HL-60 (cell line): ENCODE measurements around the gene MACROD2.

Experiments used
- REST ChIP-seq: IDR thresholded peaks from 2 replicates; pipeline ENCODE4 v1.6.1; 2012; ENCODE audit warnings: low read depth; ENCODE audit not compliant: insufficient replicate concordance
- TF ChIP-seq, protein P1 (sequence below): IDR thresholded peaks from one replicate; pipeline ENCODE4 v1.5.1; 2011; ENCODE audit warnings: low read length, control low read depth, inconsistent platforms; ENCODE audit not compliant: insufficient read depth

- TF ChIP-seq, protein P1, sequence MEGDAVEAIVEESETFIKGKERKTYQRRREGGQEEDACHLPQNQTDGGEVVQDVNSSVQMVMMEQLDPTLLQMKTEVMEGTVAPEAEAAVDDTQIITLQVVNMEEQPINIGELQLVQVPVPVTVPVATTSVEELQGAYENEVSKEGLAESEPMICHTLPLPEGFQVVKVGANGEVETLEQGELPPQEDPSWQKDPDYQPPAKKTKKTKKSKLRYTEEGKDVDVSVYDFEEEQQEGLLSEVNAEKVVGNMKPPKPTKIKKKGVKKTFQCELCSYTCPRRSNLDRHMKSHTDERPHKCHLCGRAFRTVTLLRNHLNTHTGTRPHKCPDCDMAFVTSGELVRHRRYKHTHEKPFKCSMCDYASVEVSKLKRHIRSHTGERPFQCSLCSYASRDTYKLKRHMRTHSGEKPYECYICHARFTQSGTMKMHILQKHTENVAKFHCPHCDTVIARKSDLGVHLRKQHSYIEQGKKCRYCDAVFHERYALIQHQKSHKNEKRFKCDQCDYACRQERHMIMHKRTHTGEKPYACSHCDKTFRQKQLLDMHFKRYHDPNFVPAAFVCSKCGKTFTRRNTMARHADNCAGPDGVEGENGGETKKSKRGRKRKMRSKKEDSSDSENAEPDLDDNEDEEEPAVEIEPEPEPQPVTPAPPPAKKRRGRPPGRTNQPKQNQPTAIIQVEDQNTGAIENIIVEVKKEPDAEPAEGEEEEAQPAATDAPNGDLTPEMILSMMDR: no peak
- TF ChIP-seq REST: no peak
Measured at GRCh38 chr20:16004108-16004854, 2009.0 kb downstream of the MACROD2 start.
